Measurements from ENCODE around the gene TEF.
A peak's percentile ranks its signal among the peaks of the same experiment; 100 is the strongest.

The TEF gene

DNA sequence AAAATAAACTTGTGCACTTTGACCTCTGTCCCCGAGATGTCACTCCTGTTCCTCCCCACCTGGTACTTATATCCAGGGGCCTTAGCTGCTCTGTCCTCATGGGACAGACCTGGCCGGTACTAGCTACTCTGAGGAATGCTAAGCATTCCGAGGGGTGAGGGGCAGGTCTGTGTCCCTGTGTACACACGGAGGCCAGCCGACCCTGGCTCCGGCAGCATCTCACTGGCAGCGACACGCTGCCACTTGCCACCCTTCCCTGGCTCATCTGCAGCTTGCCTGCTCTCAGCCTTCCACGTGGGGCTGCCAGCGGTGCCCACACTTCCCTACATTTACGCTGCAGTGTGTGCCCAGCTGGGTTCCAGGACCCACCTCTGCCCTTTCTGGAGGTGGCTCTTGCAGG is 21.6 kb upstream of the TEF start:
- Histone ChIP-seq H3K27ac (no peak overlapping the region), H3K4me3 (no peak overlapping the region)
- DNase-seq (ENCODE audit: low spot score), result no peak
- TF ChIP-seq, protein P1, sequence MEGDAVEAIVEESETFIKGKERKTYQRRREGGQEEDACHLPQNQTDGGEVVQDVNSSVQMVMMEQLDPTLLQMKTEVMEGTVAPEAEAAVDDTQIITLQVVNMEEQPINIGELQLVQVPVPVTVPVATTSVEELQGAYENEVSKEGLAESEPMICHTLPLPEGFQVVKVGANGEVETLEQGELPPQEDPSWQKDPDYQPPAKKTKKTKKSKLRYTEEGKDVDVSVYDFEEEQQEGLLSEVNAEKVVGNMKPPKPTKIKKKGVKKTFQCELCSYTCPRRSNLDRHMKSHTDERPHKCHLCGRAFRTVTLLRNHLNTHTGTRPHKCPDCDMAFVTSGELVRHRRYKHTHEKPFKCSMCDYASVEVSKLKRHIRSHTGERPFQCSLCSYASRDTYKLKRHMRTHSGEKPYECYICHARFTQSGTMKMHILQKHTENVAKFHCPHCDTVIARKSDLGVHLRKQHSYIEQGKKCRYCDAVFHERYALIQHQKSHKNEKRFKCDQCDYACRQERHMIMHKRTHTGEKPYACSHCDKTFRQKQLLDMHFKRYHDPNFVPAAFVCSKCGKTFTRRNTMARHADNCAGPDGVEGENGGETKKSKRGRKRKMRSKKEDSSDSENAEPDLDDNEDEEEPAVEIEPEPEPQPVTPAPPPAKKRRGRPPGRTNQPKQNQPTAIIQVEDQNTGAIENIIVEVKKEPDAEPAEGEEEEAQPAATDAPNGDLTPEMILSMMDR (IDR thresholded peaks at IDR 0.05), result no peak

GRCh38 chr22:41361716-41362310 is 19.9 kb upstream of the TEF start:
- H3K27ac ChIP-seq, result no peak overlapping the region
- no peak overlapping the region for H3K4me3 ChIP-seq
- TF ChIP-seq, protein P1 (IDR thresholded peaks at IDR 0.05), result no peak
- DNase-seq (ENCODE audit: low spot score), result no peak

- H3K4me3 ChIP-seq, result no peak overlapping the region
- DNase-seq (ENCODE audit: low spot score), result no peak
- TF ChIP-seq, protein P1 (IDR thresholded peaks at IDR 0.05), result no peak
- H3K27ac ChIP-seq, result no peak overlapping the region
These were observed 19.1 kb upstream of the TEF start for GRCh38 chr22:41362615-41363014.

DNA sequence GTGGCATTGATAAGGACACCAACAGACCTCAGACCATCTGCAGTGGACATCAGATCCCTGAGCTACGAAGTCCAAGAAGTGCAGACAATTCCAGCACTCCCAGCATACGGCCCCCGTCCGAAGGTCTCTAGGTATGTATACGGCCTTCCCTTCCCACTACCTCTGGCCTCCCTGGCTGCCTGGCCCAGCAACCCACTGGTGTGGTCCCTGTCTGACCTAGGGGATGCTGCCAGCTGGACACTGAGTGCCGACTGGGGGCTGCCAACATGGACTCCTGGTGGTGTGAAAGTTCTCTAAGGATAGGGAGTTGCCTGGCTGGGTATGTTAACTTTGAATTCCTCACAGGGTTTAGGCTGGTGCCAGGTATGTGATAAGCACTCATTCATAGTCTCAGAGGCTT is 17.5 kb upstream of the TEF start:
- H3K27ac ChIP-seq, result no peak overlapping the region
- TF ChIP-seq, protein P1 (IDR thresholded peaks at IDR 0.05), result no peak
- DNase-seq (ENCODE audit: low spot score), result no peak
- H3K4me3 ChIP-seq, result no peak overlapping the region

DNA sequence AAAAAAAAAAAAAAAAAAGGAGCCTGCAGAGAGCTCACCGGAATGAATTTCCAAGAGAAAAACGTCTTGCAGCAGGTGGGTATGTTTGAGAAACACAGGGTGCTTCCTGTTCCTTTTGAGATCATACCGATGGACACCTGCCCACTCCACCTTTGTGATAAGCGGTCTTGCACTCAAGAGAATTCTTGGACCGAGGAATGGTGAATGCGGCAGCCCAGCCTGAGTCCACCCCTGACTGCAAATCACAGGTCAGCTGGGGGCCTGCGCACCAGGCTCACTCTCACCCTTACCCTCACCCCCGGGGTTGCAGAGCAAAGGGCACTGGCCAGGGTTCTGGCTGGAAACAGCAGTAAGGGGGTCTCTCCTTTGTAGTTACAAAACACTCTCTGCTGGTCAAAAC is 16.8 kb upstream of the TEF start:
- TF ChIP-seq, protein P1 (IDR thresholded peaks at IDR 0.05), result no peak
- Histone ChIP-seq H3K27ac (no peak overlapping the region), H3K4me3 (no peak overlapping the region)
- DNase-seq (ENCODE audit: low spot score), result no peak

GRCh38 chr22:41365425-41365824 is 16.3 kb upstream of the TEF start:
- Histone ChIP-seq H3K27ac (no peak overlapping the region), H3K4me3 (no peak overlapping the region)
- DNase-seq (ENCODE audit: low spot score), result no peak
- TF ChIP-seq, protein P1 (IDR thresholded peaks at IDR 0.05), result no peak

DNA sequence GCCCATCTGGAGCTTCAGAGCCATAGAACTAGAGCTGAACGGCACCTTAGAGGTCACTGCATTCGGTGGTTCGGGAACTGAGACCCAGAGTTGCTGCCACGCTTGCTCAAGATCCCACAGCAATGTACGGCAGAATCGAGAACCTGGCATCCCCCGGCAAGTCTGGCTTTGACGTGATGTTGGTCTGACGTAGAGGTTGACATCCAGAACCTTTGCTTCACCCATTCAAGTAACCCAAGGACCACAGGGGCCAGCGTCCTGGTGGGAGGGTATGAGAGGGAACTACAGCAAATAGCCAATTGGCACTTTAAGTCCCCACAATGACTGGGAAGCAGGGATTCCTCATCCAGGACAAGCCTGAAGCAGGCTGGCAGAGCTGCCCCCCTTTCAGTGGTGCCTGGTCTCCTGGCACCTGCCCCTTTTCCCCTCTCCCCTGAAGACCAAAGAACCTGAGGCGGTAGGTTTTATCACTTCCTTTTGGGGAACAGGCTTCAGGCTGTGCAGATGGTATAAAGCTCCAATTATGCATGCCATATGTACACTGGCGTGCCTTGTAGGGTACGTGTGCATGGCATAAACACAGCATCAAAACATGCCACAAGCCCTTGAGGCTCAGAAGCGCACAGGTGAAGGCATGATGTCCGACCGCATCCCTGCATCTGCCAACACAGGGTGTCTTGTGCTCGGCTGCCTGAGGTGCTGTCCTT is 15.3 kb upstream of the TEF start:
- TF ChIP-seq, protein P1 (IDR thresholded peaks at IDR 0.05), result no peak
- H3K27ac ChIP-seq, result peak overlapping the region in 1 of 2 donors; percentile 82

More for the DNA sequence above, 15.3 kb upstream of the TEF start:
- DNase-seq (ENCODE audit: low spot score), result no peak
- peak overlapping the region; percentile 69 for H3K4me3 ChIP-seq
